GM19043 (cell line): ENCODE results near the gene PARVB.

ENCODE experiments used
- ATAC-seq: cut with Tn5 transposase; IDR thresholded peaks from one replicate; pipeline ENCODE4 v1.9.1; 2021; ENCODE audit warnings: low read depth; ENCODE audit not compliant: unreplicated experiment

Gene PARVB

DNA sequence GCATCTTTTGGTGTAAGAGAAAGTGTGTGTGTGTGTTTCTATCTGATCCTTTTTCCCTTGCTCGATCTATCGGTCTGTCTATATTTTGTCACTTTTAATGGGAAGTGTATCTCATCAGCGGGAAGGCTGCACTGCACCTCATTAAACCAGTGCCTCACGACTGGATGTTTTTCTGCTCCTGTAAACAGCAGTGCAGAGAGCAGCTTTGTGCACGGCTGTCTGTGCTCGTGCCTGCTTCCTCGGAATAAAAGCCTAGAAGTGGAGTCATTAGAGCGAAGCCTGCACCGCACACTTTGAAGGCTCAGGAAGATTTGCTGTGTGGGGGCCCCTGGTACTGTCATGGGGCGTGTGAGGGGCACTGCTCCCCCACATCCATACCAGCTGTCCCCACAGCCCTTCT lies 129.6 kb downstream of the PARVB start:
- no peak for ATAC-seq

DNA sequence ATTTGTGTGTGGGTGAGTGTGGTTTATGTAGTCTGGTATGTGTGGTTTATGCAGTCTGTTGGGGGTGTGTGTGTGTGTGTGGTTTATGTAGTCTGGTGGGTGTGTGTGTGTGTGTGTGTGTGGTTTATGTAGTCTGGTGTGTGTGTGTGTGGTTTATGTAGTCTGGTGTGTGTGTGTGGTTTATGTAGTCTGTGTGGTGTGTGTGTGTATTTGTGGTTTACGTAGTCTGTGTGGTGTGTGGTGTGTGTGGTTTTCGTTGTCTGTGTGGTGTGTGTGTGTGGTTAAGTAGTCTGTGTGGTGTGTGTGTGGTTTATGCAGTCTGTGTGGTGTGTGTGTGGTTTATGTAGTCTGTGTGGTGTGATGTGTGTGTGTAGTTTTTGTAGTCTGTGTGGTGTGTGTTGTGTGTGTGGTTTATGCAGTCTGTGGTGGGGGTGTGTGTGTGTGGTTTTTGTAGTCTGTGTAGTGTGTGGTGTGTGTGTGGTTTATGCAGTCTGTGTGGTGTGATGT lies 130.4 kb downstream of the PARVB start:
- no peak for ATAC-seq

DNA sequence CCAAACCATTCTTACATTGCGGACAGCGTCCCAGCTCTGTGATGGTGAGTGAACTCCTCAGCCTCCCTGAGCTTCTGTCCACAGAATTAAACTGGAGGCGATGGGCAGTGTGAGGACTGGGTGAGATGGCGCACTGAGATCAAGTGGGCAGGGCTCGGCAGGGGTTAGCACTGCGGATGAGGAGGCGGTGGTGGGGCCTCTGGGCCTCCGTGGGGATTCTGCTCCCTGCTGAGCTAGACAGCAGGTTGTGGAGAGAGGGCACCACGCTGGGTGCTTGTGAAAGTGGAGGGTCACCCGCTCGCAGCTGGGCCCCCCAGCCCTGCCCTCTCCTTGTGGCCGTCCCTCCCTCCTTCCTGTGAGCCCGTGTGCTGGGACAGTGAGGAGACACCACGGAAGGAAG lies 131.0 kb downstream of the PARVB start:
- ATAC-seq = no peak

DNA sequence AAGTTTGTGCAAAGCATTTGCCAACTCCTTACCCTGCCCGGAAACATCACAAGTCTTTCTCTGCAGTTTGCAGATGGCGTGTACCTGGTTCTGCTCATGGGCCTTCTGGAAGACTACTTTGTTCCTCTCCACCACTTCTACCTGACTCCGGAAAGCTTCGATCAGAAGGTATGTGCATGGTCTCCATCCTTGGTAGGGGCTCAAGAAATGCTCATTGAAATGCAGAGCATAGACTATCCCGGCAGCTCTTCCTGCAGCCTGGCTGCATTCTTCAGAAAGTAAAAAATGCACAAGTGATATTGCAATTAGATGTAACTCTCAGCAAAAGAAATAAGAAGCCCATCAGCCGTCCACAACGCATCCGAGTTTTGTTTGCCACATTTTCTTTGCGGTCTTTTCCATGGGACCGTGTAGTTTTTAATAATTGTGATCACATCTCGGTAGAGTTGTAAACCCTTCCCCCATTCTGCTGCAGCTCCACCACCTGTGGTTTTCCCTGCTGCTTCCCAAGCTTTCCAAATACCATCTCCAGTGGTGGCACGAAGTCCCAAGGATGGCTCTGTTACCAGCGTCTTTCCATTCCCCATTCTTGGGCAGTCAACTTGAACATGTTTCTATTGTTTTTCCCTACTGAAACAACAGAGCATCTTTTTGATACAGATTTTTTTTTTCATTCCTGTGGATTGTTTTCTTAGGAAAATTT lies 134.0 kb downstream of the PARVB start:
- ATAC-seq = no peak

DNA sequence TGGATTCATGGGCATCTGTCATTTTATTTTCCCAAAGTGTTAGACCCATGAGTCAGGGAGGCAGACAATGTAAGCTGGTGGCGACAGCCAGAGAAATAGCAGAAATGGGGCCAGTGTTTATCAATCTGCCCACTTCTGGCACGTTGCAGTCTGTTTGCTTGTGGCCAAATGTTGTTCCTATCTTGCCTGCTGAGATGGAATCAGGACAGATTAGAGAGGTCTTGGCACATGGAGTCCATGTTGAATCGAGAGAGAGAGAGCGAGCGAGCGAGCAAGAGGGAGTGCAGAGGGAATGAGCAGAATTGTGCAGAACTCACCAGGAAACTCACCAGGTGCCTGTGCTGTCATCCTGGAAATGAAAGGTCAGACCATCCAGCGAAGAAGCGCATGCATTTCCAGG lies 134.7 kb downstream of the PARVB start:
- no peak for ATAC-seq

DNA sequence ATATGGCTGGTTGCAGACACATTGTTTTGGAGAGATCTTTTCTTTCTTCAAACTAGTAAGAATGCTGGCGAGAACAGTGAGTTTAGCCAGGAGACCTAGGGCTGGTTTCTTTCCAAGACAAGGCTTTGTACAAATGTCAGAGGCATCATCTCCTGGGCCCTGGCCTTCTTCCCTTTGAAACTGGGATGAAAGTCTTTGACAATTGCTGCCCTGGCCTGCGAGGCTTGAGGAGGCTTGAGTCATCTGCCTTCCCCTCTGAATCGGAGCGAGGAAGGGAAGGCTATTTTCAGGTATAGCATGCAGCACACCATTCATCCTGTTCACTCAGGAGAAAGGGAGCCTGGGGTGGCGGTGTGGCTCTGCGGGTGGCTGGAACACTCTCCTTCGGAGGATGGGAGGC lies 135.1 kb downstream of the PARVB start:
- no peak for ATAC-seq

DNA sequence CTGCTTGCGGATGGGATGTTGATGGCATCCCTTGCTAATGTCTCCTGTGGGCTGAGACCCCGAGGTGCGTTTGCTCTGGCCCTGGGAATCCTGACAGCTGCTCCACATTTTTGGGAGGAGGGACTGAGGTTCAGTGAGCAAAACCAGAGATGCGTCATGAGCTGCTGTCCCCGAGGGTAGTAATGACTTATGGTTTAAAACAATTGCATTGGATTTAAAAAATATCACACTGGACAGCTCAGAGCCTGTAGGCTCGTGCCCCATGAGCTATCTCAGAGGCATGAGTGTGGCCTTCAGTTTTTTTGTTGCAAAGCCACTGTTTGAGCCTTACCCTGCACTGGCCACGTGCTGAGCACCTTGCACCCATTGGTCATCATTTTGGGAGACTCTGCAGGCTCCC lies 135.7 kb downstream of the PARVB start:
- no peak for ATAC-seq

DNA sequence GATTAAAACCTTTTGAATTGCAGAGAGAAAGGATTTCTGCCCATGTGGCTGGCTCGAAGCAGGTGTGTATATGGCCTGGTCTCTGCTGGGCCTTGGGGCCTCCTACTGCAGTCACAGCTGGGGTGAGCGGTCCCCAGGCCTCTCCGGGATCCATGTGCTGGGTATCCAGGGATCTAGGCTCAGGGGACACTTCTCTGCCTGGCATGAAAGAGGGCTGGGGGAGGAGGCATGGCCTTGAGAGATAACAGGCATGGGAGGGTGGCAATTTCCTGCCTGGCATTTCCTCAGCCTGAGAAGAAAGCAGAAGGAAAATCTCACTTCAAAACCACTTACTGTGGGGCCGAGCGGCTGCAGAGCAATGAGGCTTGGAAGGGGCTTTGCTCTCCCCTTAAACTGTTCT lies 136.3 kb downstream of the PARVB start:
- ATAC-seq = no peak

DNA sequence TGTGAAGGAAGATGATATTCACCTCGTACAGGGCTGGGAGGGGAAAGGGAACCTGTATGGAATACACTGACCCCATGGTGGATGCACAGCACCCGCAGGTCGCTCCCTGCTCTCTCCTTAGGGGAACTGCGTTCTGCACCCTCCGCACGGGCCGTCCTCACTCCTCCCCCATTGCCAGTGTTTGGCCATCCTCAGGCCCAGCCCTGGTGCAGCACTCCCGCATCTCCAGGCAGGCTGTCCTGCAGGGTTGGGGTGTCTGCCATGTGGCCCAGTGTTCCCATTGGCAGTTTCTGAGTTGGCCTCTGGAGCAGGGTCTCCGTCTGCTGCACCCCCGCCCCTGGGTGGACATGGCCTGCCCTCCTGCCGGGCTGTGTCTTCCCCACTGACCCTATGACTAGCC lies 137.6 kb downstream of the PARVB start:
- ATAC-seq = no peak

DNA sequence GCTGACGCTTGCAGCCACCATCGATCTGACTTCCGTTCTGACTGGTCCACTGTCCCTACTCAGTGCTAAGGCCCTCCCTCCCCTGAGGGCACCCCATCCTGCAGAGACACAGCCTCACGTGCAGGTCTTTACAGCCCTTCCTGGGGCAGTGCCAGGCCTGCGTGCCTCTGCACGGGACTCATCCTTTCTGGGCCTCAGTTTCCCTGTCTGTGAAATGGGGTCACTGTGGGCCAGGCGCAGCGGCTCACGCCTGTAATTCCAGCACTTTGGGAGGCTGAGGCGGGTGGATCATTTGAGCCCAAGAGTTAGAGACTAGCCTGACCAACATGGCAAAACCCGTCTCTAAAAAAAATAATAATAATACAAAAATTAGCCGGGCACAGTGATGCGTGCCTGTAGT lies 138.9 kb downstream of the PARVB start:
- ATAC-seq = no peak

DNA sequence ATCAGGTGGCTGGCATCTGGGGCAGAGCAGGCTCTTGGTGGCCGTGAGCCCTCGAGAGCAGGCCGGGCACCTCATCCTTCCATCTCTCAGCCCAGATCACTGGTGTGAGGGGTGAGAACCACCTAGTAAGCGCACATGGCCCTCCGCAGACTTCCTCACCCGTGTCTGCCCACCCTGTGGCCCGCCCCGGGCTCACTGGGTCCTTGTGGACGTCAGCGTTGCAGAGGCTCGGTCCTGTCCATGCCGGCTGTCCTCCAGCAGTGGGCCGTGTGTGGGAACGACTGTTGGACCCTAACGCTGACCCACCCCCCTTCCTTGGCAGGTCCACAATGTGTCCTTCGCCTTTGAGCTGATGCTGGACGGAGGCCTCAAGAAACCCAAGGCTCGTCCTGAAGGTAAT lies 139.4 kb downstream of the PARVB start:
- ATAC-seq = no peak

DNA sequence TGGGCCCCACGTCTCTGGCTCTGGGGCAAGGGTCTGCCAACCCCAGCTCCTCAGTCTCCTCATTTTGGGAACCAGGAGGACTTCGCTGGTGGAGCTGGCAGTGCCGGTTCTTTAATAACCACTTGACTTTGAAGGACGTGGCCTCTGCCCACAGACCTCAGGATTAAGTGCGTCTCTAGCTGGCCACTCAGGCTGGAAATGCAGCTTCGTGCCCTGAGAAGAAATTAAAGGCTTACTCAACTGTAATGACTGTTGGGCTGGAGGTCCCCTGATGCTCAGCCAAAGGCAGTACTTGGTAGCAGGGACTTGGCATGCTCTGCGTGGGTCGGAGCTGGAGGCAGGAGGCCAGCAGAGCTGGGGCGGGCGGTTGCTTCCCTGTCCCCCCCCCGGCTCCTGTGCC lies 139.9 kb downstream of the PARVB start:
- no peak for ATAC-seq

DNA sequence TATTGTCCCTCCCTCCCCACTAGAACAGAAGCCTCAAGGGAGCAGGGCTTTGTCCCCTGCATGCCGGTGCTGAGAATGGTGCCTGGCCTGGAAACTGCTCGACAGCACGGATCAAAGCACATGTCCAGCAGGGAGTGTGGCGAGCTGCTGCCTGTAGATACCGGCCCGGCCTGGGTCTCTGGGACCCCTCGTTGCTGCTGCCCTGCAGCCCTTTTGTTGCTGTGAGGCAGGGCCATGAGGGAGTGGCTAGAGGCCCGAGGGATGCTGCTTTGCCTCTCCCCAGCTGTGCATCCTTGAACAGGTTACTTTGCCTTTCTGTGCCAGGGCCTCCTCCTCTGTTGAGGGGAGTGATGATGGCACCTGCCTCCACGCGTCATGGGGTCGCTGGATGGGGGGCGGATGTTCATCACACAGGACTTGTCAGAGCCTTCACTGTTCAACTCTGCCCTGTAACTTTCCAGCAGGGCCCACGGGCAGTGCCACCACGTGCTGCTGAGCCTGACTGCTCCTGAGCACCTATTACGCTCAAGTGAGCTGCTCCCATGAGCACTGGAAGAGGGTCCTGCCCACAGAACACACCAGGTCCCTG lies 141.3 kb downstream of the PARVB start:
- no peak for ATAC-seq

DNA sequence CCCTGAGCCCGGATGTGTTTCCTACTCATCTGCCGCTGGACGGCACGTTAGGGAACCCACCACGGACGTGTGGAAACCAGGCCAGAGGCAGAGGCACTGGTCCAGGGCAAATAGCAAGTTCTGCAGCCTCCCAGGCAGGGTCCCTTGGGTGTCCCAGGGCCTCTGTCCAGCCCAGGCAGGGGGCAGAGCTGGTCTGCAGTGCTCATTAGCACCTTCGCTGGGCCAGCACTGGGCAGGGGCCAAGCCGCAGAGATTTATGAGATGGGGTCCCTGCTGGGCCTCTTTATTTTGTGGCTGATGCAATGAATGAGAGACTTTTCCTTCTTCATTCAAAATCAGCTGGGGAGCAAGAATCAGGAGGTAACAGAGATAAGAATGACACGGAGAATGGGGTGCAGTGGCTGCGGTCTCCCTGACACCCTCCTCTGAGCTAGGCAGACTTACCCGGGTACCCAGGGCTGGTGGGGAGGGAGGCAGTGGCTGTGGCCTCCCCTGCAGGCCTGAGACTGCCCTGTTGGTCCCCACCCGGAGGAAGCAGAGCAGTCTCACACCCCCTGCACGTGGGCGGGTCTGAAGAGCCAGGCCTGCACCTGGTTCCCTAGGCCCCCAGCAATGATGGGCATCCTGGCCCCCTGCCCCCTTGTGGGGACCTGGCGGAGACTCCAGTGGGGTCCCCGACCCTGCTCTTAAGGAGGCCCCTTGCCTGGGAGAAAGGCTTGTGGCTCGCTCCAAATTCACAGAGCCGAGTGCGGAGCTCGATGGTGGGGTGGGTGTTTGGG lies 142.6 kb downstream of the PARVB start:
- ATAC-seq = no peak

DNA sequence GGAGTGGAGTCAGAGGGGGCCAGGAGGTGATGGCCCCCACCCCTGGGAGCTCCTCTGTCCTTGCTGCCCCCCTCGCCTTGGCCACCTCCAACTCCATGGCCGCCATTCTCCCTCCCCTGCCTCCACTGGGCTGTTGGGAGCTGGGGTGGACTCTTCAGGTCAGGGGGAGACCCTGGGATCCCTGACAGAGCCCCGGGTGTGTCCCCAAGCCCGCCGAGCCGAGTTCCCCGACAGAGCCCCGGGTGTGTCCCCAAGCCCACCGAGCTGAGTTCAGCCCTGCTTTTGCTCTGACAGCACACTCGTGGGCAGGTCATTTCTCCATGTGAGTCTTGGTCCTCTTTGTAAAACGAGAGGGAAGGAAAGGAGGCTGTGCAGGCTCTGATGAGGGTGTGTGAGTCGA lies 143.4 kb downstream of the PARVB start:
- no peak for ATAC-seq

DNA sequence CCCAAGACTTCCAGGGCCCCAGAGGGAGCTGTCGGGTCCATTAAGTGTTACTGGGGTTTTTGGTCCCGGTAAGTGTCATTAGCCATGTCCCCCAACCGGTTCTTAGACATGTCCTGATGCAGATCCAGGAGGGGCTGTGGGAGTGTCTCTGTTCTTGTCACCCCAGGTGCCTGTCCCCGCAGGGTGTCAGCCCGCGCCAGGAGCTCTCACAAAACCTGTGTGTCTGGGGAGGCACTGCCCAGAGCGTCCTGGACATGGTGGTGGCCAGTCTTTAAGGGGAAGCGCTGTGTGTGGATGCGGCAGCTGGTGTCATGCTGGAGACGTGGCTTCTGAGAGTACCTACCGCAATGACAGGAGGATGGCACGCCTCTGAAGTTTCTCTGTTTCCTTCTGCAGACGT lies 144.1 kb downstream of the PARVB start:
- ATAC-seq = no peak

DNA sequence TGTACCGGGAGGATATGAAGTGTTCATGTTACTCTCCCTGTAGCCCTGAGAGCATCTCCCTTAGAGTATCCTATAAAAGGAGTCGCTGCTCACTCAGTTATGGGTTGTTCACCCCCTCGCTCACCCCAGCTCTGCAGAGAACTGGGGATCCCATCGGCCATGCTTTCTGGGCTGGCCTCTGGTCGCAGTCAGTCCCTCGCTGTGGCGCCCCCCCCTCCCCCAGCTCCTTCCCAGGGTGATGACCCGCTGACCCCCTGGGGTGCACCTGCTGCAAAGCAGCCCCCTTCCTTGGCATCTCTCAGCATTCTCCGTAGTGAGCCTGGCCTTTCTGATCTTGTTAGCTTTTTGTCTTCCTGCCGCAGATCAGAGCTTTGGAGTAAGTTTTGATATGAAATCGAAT lies 146.4 kb downstream of the PARVB start:
- no peak for ATAC-seq

DNA sequence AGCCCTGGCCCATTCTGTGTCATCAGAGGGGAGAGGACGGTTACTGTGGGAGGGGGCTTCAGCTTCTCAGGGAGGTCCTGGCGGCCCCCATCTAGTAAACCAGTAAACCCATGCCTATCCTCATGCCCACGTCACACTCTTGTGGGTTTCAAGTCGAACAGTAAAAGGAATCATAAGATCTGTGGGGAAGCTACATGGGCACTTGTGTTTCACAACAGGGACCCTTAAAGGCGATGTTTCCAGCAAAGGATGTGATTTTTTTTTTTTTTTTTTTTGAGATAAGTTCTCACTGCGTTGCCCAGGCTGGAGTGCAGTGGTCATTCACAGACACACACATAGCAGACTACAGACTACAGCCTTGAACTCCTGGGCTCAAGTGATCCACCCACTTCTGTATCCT lies 147.5 kb downstream of the PARVB start:
- no peak for ATAC-seq

DNA sequence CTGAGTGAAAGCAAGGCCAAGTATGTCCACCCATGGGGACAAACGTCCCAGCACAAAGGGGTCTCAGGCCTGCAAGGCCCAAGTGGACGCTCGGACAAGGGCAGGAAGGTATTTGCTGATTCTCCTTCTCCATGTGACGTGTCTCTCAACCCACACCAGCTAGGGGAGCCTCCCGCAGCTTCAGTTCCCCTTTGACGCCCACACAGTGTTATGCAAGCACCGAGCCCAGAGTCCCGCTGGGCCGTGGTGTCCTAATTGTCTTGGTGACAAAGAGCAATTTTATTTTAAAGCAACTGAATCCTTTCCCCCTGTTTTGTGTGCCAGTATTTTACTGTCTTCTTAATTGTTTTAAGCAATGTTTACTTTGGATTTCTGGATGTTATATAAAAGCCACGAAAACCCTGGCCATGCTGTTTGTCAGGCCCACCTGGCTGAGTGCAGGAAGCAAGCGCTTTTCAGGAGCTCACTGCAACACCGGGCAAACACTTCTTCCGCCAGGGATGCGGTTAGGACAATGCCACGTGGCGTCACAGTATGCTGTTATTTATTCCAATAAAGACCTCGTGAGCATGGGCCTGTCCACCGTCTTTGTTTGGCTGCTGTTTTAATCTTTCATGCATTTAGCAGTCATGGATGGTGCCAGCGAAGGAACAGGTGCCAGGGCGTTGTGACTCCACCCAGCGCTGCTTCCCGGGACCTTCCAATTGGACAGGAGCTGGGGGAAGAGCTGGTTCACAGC lies 148.4 kb downstream of the PARVB start:
- no peak for ATAC-seq

DNA sequence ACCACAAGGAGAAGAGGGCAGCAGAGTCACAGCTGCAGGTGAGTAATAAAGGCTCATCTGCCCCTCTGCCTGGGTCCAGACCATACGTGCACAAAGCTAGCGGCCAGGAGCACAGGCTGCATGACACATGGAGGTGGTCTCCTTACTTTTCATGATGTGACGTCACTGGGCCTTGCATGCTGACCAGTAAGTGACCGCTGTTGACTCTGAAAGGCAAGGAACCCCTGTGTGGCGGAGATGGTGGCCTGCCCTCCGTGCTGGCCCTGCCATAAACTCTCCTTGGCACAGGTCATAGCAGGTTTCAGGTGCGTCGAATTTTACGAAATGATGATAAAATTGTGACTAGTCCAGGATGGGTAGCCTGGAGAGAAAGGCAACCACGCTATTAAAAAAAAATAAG lies 149.1 kb downstream of the PARVB start:
- ATAC-seq = no peak

DNA sequence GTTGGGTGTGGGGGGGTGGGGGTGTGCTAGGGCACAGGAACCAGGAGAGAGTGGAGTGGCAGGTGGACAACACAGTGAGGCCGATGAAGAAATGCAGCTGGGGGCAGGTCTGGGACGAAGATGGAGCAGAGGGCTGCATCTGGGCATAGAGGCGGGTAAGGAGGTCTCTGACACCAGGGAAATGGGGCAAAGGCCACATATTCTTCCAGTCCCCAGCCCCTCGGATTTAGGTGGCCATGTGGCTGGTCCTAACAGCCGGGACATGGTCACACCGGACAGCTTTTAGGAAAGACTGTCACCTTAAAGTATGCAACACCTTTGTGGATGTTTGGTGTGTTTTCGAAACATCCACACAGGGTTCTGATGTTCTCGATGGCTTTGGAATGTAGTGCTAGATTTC lies 151.6 kb downstream of the PARVB start:
- no peak for ATAC-seq
